Activated CD4-positive, alpha-beta T cell treated with anti-CD3 and anti-CD28 coated beads, Interleukin-2, amount 10 ng/mL, durations not matched to agents 7 days and 5 days (primary cell): ENCODE measurements around the gene DAPK2. TPM values are rescaled to one million over a fixed set of nuclear protein-coding genes. Genes with fewer than 3 reads are reported as not detected.
"Not testable (repeated sequence)": the region's sequence is repeated elsewhere in the genome, so short reads cannot be mapped to it uniquely, and the experiment has no call there.

Source experiments
- CTCF ChIA-PET: fragments of 350-600 bp; sonication (Branson Sonifier 250); formaldehyde crosslinking; loops from one replicate; lab custom pipeline; 2021; ENCODE audit warnings: antibody characterized with exemption; lab: Charles Lee
- POLR2A ChIA-PET: fragments of 350-600 bp; sonication (Branson Sonifier 250); formaldehyde crosslinking; loops from one replicate; lab custom pipeline; 2021; ENCODE audit warnings: antibody characterized with exemption; lab: Charles Lee
- DNase-seq: peaks from one replicate; pipeline ENCODE4 v3.0.0-alpha.2; 2020
- H3K27ac Mint-ChIP-seq: one replicate; pipeline ENCODE4 v1.8.0; 2021; ENCODE audit warnings: mild to moderate bottlenecking, moderate library complexity, mixed read lengths
- H3K27me3 Mint-ChIP-seq: one replicate; pipeline ENCODE4 v1.8.0; 2021; ENCODE audit warnings: mixed read lengths
- H3K36me3 Mint-ChIP-seq: one replicate; pipeline ENCODE4 v1.8.0; 2021; ENCODE audit warnings: low read depth, mixed read lengths
- H3K4me1 Mint-ChIP-seq: one replicate; pipeline ENCODE4 v1.8.0; 2021; ENCODE audit warnings: mixed read lengths
- H3K4me3 Mint-ChIP-seq: one replicate; pipeline ENCODE4 v1.8.0; 2021; ENCODE audit warnings: mild to moderate bottlenecking, moderate library complexity, mixed read lengths
- H3K9me3 Mint-ChIP-seq: one replicate; pipeline ENCODE4 v1.8.0; 2021; ENCODE audit warnings: mixed read lengths
- total RNA-seq, 2 experiments: library from RNA; stranded (reverse); gene quantifications; one replicate each; pipeline ENCODE4 v1.2.3, GENCODE V29; 2021

The DAPK2 gene
- total RNA-seq, 2 experiments from 2014 or later, result 0.83 to 0.87 TPM

GRCh38 chr15:63962947-63963721, 83.2 kb downstream of the DAPK2 start:
- H3K27ac Mint-ChIP-seq, H3K4me1 Mint-ChIP-seq, H3K4me3 Mint-ChIP-seq, H3K9me3 Mint-ChIP-seq, DNase-seq, H3K36me3 Mint-ChIP-seq, POLR2A ChIA-PET: not testable (repeated sequence)
- peaks cover 10% of the 10 kb centered on the region for H3K27me3 Mint-ChIP-seq
- CTCF ChIA-PET, result interaction anchor here (1.2 to 1.5 kb wide), 2 partner anchors 10 to 12 kb away, joined by 3 to 5 read pairs; no protein-coding TSS in a partner anchor

GRCh38 chr15:63953524-63953923, 92.8 kb downstream of the DAPK2 start:
- Mint-ChIP-seq H3K27me3 (peaks cover 3% of the 10 kb centered on the region), H3K4me1 (peaks cover 9% of the 10 kb centered on the region), H3K36me3 (no peaks in the 10 kb centered on the region), H3K4me3 (no peak overlapping the region), H3K27ac (no peak overlapping the region), H3K9me3 (peaks cover 2% of the 10 kb centered on the region)
- ChIA-PET CTCF (interaction anchor here (1.1 to 3.0 kb wide), 3 partner anchors 8 to 17 kb away, joined by 3 to 14 read pairs (median 4); no protein-coding TSS in a partner anchor), POLR2A (no interaction called here)
- DNase-seq, result no peak

DNA sequence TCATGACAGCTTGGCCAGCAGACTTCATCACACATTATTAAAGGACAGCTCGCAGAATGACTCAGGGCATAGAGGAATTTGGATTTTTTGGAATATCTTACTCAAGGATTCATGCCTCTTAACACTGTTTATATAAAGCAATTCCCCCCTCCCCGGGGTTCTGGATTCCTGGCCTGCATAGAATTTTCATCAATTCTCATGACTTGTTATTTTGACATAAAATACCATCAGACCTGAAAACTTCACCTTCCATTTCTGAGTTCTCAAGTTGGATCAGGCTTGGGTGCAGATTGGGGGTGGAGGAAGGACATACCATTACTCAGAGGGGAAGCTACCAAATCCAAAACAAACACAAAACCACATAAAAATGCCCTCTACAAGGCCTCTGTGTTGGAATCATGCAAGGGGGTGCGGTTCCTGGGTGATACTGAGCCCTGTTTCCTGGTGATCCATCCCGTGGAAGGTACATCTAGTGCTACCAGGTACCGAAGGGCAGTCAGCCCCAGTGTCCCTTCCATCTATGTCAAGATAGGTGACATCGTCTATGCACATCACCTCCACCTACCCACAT, 95.3 kb downstream of the DAPK2 start:
- Mint-ChIP-seq H3K27ac (no peak overlapping the region), H3K9me3 (peaks cover 2% of the 10 kb centered on the region), H3K4me1 (peaks cover 9% of the 10 kb centered on the region), H3K36me3 (no peaks in the 10 kb centered on the region), H3K4me3 (no peak overlapping the region), H3K27me3 (peaks cover 3% of the 10 kb centered on the region)
- ChIA-PET CTCF (interaction anchor here (0.6 to 1.3 kb wide), 3 partner anchors 9 to 1221 kb away, joined by 3 to 4 read pairs (median 4); no protein-coding TSS in a partner anchor), POLR2A (no interaction called here)
- DNase-seq, result no peak

DNA sequence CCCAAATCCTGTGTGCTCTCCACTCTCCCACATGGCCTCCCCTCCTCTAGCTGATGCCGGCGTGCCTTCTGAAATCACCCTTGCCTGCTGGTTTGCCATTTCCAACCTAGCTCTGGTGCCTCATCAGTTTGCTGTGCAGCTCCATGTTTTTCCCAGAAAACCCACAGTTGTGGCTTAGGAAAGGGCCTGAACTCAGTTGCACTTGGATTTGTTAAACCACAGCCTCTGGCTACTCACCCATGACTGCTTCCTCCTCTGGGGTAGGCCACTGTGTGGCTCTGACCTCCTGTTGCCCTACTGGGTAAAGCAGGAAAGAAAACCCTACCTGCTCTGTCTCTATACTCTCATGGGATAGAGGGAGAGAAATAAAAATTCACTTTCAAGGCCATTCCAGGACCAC, 97.3 kb downstream of the DAPK2 start:
- CTCF ChIA-PET, result no interaction called here
- POLR2A ChIA-PET, result no interaction called here
- Mint-ChIP-seq H3K4me1 (peaks cover 15% of the 10 kb centered on the region), H3K4me3 (no peak overlapping the region), H3K27me3 (no peaks in the 10 kb centered on the region), H3K9me3 (peaks cover 2% of the 10 kb centered on the region), H3K27ac (no peak overlapping the region), H3K36me3 (no peaks in the 10 kb centered on the region)
- no peak for DNase-seq

- Mint-ChIP-seq H3K27ac (no peak overlapping the region), H3K9me3 (peaks cover 2% of the 10 kb centered on the region), H3K4me3 (no peak overlapping the region), H3K36me3 (no peaks in the 10 kb centered on the region), H3K27me3 (no peaks in the 10 kb centered on the region), H3K4me1 (peaks cover 15% of the 10 kb centered on the region)
- ChIA-PET CTCF (interaction anchor here (0.9 kb wide), 1 partner anchor 27 kb away, joined by 3 read pairs; no protein-coding TSS in a partner anchor), POLR2A (no interaction called here)
- no peak for DNase-seq
Observed at GRCh38 chr15:63948436-63948835, 97.8 kb downstream of the DAPK2 start.

DNA sequence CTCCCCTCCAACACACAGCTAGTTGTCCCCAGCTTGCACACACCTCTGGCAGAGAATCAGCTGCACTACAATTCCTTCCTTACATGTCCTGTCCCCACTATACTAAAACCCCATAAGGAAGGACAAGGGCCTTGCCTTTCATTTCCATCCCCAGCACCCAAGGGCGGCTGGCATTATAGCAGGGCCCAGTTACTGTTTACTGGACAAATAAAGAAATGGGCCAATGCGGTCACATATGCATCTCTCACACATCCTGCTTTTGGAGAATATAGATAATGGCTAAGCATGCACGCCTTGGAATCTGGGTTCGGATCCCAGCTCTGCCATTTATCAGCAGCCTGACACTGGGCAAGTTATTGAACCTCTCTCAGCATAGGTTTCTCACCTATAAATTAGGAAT, 99.1 kb downstream of the DAPK2 start:
- DNase-seq, result no peak
- Mint-ChIP-seq H3K36me3 (no peaks in the 10 kb centered on the region), H3K9me3 (peaks cover 2% of the 10 kb centered on the region), H3K4me1 (peaks cover 14% of the 10 kb centered on the region), H3K27ac (no peak overlapping the region), H3K27me3 (no peaks in the 10 kb centered on the region), H3K4me3 (no peak overlapping the region)
- ChIA-PET CTCF (interaction anchor here (1.3 to 10.0 kb wide), 7 partner anchors 8 to 120 kb away, joined by 3 to 87 read pairs (median 10); partner anchors contain the start of gene DAPK2), POLR2A (no interaction called here)

DNA sequence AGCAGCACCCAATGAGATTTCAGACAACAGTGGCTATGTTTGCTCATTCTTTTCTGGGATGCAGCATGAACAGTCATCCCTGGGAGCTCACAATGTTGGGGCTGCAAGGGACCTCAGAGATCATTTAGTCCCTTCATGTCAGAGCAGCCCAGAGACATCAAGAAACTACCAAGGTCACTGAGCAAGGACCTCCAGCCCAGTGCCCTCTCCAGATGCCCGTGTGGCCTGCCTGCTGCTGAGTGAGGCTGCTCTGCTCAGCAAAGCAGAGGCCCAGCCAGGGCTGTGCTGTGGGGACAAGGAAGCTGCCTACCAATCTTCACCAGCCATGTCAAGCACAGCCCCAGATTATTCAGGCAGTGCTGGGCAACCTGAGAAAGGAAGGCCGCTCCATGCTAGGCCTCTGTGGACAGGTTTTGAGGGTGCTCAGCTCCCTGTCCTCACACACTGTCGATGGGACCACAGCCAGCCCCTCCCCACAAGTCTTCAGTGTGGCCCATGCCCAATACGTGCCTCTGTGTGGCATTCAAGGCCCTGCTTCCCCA, 99.7 kb downstream of the DAPK2 start:
- peaks cover 2% of the 10 kb centered on the region for H3K9me3 Mint-ChIP-seq
- peaks cover 8% of the 10 kb centered on the region for H3K4me1 Mint-ChIP-seq
- H3K27ac Mint-ChIP-seq, result no peak overlapping the region
- ChIA-PET CTCF (interaction anchor here (0.8 to 10.0 kb wide), 11 partner anchors 9 to 121 kb away, joined by 3 to 87 read pairs (median 6); partner anchors contain the start of gene DAPK2), POLR2A (no interaction called here)
- no peak overlapping the region for H3K4me3 Mint-ChIP-seq
- H3K36me3 Mint-ChIP-seq, result no peaks in the 10 kb centered on the region
- no peak for DNase-seq
- no peaks in the 10 kb centered on the region for H3K27me3 Mint-ChIP-seq

GRCh38 chr15:63945838-63946298, 100.4 kb downstream of the DAPK2 start:
- Mint-ChIP-seq H3K27ac (no peak overlapping the region), H3K4me3 (no peak overlapping the region), H3K4me1 (peaks cover 6% of the 10 kb centered on the region), H3K9me3 (peaks cover 2% of the 10 kb centered on the region), H3K36me3 (no peaks in the 10 kb centered on the region), H3K27me3 (no peaks in the 10 kb centered on the region)
- no peak for DNase-seq
- POLR2A ChIA-PET, result no interaction called here
- CTCF ChIA-PET, result interaction anchor here (0.5 to 10.0 kb wide), 32 partner anchors 9 to 366 kb away, joined by 3 to 87 read pairs (median 4); partner anchors contain the start of gene DAPK2

- H3K36me3 Mint-ChIP-seq, result no peaks in the 10 kb centered on the region
- no peaks in the 10 kb centered on the region for H3K9me3 Mint-ChIP-seq
- ChIA-PET CTCF (interaction anchor here (0.5 to 10.0 kb wide), 37 partner anchors 9 to 365 kb away, joined by 3 to 87 read pairs (median 4); partner anchors contain the start of gene DAPK2), POLR2A (no interaction called here)
- DNase-seq, result peak; percentile 72
- H3K27ac Mint-ChIP-seq, result peak overlapping the region; percentile 47
- peaks cover 6% of the 10 kb centered on the region for H3K4me1 Mint-ChIP-seq
- no peaks in the 10 kb centered on the region for H3K27me3 Mint-ChIP-seq
- H3K4me3 Mint-ChIP-seq, result no peak overlapping the region
Observed at GRCh38 chr15:63945007-63945788, 101.1 kb downstream of the DAPK2 start.

- ChIA-PET CTCF (interaction anchor here (0.6 to 10.0 kb wide), 19 partner anchors 9 to 111 kb away, joined by 3 to 87 read pairs (median 5); partner anchors contain the start of gene DAPK2), POLR2A (no interaction called here)
- Mint-ChIP-seq H3K27me3 (no peaks in the 10 kb centered on the region), H3K36me3 (peaks cover under 1% of the 10 kb centered on the region), H3K27ac (no peak overlapping the region), H3K4me3 (no peak overlapping the region), H3K4me1 (peaks cover 12% of the 10 kb centered on the region), H3K9me3 (no peaks in the 10 kb centered on the region)
- no peak for DNase-seq
Observed at GRCh38 chr15:63944681-63944955, 101.7 kb downstream of the DAPK2 start.

GRCh38 chr15:63943829-63944680, 102.2 kb downstream of the DAPK2 start:
- POLR2A ChIA-PET, result no interaction called here
- CTCF ChIA-PET, result interaction anchor here (0.7 to 10.0 kb wide), 13 partner anchors 8 to 101 kb away, joined by 3 to 87 read pairs (median 7); partner anchors contain the start of gene DAPK2
- H3K27ac Mint-ChIP-seq, result peak overlapping the region; percentile 38

More at GRCh38 chr15:63943829-63944680, 102.2 kb downstream of the DAPK2 start:
- Mint-ChIP-seq H3K9me3 (no peaks in the 10 kb centered on the region), H3K27me3 (no peaks in the 10 kb centered on the region), H3K4me1 (peaks cover 17% of the 10 kb centered on the region), H3K36me3 (peaks cover 7% of the 10 kb centered on the region), H3K4me3 (no peak overlapping the region)
- no peak for DNase-seq
